Muscle of leg (tissue), 11 donors: ENCODE measurements around the gene MGLL. TPM values are rescaled to one million over a fixed set of nuclear protein-coding genes. Genes with fewer than 3 reads are reported as not detected.

Experiments
- DNase-seq: peaks from one replicate; pipeline ENCODE4 v3.0.0; 2013
- H3K27ac ChIP-seq: one replicate; pipeline ENCODE4 v1.5.1; 2013; ENCODE audit warnings: mild to moderate bottlenecking, low read length, control low read depth
- H3K27me3 ChIP-seq: one replicate; pipeline ENCODE4 v1.6.1; 2013; ENCODE audit warnings: low read length; ENCODE audit not compliant: control insufficient read depth, insufficient read depth
- H3K36me3 ChIP-seq: one replicate; pipeline ENCODE4 v1.6.1; 2013; ENCODE audit warnings: low read length; ENCODE audit not compliant: control insufficient read depth, insufficient read depth
- H3K4me1 ChIP-seq: one replicate; pipeline ENCODE4 v1.6.1; 2013; ENCODE audit warnings: low read length; ENCODE audit not compliant: control insufficient read depth, insufficient read depth
- H3K4me3 ChIP-seq: one replicate; pipeline ENCODE4 v1.5.1; 2013; ENCODE audit warnings: low read length, control low read depth
- H3K9me3 ChIP-seq: replicated peaks from 2 replicates; pipeline ENCODE4 v1.6.1; 2013; ENCODE audit warnings: low read depth, low read length; ENCODE audit not compliant: control insufficient read depth
- WGBS: methylation state at CpG from one replicate; pipeline ENCODE4 v1.1.5; 2013; ENCODE audit warnings: missing lambda C conversion rate; ENCODE audit not compliant: insufficient coverage; 5-methylcytosine and 5-hydroxymethylcytosine counted together
- polyA plus RNA-seq, 8 donors: library from polyadenylated mRNA; unstranded; fragments of 120-200 nt; gene quantifications; one replicate each; pipeline versions ENCODE4 v1.2.1 to v1.2.3, GENCODE V29; 2013; ENCODE audit warnings: inconsistent platforms in 1 of 8, low replicate concordance in 1 of 8; ENCODE audit not compliant: insufficient read length in 8 of 8, insufficient read depth in 1 of 8
- total RNA-seq: library from RNA; stranded (reverse); fragments of 120-200 nt; gene quantifications from one replicate; pipeline ENCODE4 v1.2.4, GENCODE V29; 2013

Gene MGLL
- total and polyA plus RNA-seq, 9 donors: 18.1 to 25.7 (median 22.3) TPM

DNA sequence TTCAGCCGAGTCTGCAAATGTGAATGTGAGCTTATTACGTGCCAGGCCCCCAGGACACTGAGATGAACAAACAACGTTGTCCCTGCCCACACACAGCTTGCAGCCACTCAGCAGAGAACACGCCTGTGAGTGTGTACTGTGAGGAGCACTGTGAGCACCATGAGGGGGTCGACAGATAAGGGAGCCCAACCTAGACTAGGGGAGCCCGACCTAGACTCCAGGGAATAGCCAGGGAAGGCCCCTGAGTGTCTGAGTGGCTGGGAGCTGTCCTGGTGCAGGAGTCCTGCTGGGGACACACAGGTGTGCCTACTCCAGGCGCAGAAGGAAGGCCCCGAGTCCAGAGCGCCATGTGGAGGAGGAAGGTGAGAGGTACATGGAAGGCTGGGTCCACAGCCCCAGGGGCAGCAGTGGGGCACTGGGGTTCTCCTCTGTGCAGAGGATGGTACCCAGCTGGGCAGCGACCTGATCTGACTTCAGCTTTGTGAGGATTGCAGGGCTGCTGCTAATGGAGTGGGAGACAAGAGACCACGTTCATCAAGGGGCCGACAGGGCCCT lies 36.5 kb downstream of the MGLL start:
- Histone ChIP-seq H3K9me3 (no peaks in the 10 kb centered on the region), H3K27me3 (no peaks in the 10 kb centered on the region), H3K36me3 (no peaks in the 10 kb centered on the region), H3K4me3 (no peak overlapping the region), H3K4me1 (peaks cover 72% of the 10 kb centered on the region), H3K27ac (peak overlapping the region; percentile 79)
- no peak for DNase-seq
- WGBS: 47% methylated on average over 8 of the region's 12 CpGs

DNA sequence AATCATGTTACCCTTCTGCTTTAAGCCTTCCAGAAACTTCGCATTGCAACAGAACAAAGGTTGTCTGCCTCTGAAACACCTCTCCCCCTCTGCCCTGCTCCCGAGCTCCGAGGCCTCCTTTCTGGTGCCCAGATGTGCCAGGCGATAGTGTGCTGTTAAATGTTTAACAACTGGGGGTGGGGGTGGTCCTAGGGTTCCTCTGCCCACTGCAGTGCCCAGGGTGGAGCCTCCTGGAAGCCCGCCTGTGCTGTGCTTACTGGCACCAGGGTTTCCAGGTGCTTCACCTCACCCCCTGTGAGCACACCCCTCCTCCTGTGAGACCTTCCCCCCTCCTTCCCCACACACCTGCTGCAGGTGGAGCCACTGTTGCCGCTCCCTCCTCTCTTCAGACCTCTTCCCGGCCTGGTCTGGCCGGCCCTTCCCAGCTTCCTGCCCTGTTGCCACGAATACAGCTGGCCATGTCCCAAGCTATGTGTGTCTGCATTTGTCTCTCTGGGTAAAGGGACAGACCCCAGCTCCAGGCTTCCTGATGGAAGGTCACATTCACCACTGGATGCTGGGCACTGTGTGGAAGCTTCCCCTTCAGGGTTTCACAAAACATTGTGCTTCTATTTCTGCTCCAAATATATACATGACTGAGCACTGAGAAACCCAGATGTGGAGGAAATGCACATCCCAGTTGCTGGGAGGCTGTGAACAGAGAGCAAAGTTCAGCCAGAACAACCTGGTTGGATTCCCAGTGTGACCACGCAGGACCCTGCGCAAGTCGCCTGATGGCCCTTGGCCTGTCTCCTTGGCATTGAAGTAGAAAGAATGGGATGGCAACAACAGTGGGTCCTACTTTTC lies 37.2 kb downstream of the MGLL start:
- peak; percentile 69 for DNase-seq
- H3K9me3 ChIP-seq: no peaks in the 10 kb centered on the region
- peak overlapping the region; percentile 79 for H3K27ac ChIP-seq
- no peak overlapping the region for H3K4me3 ChIP-seq
- 30% methylated on average over 7 of the region's 12 CpGs for WGBS
- H3K27me3 ChIP-seq: no peaks in the 10 kb centered on the region
- H3K36me3 ChIP-seq: no peaks in the 10 kb centered on the region
- peaks cover 69% of the 10 kb centered on the region for H3K4me1 ChIP-seq

DNA sequence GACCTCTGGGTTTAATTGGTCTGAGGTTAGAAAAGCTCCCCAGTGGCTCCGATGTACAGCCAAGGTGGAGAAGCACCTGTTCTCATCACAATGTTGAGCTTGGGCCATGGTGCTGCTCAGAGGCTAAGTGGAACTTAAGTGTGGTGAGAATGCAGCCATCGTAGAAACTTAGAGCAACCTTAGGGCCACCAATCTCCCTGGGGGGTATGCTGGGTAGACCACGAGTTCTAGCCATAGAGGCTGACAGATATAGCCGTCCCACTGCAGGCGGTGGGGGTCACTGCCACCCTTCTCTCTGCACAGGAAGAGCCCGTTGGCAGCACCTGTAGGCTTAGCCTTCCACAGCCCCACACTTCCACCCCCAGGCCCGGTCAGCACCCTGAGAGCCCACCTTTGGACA lies 38.0 kb downstream of the MGLL start:
- no peak for DNase-seq
- Histone ChIP-seq H3K27ac (peak overlapping the region; percentile 79), H3K4me3 (no peak overlapping the region), H3K27me3 (no peaks in the 10 kb centered on the region), H3K4me1 (peaks cover 74% of the 10 kb centered on the region), H3K9me3 (no peaks in the 10 kb centered on the region), H3K36me3 (no peaks in the 10 kb centered on the region)
- WGBS: 100% methylated on average over 1 of the region's 7 CpGs

DNA sequence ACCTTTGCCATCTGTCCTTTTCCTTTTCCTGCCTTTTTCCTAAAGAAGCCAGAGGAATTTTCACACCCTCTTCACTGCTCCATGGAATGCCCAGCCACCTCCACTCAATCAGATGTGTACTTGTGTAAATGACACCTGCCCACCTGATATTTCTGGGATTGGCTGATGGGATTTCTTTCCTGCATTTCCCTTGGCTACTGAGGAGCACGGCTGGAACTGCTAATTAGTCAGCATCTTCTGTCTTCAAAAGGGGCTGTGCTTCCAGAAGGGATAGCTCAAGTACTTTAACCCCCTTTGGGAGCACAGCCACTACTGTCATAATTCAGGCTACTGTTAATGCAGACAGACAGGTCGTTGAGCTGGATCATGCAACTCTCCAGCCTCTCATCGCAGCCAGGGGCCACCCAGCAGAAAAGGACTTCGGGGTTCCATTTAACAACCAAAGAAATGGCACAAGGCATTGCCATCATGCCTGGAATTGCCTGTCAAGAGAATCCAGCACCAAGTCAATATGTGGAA lies 38.6 kb downstream of the MGLL start:
- no peaks in the 10 kb centered on the region for H3K36me3 ChIP-seq
- no peaks in the 10 kb centered on the region for H3K27me3 ChIP-seq
- DNase-seq: no peak
- H3K9me3 ChIP-seq: no peaks in the 10 kb centered on the region
- 75% methylated on average over 4 of the region's 4 CpGs for WGBS
- no peak overlapping the region for H3K4me3 ChIP-seq
- H3K27ac ChIP-seq: no peak overlapping the region
- H3K4me1 ChIP-seq: peaks cover 68% of the 10 kb centered on the region

DNA sequence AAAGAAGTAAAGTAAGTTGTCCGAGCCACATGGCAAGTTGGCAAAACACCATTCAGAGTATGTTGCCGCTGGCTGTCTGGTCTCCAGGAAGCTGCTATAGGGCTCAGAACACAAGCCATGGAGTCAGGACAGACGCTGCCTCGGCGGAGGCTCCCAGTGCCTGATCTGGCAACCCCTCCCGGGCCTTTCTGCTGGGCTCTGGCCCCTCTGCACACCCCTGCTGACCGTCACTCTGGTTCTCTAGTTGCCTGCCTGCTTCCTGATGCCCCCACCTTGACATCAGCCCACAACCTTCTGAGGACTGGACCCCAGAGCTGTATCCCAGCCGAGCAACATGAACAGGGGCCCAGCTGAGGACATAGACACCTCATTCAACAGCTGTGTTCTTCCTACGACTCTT lies 39.1 kb downstream of the MGLL start:
- WGBS: 74% methylated on average over 9 of the region's 9 CpGs
- H3K27ac ChIP-seq: peak overlapping the region; percentile 42

DNA sequence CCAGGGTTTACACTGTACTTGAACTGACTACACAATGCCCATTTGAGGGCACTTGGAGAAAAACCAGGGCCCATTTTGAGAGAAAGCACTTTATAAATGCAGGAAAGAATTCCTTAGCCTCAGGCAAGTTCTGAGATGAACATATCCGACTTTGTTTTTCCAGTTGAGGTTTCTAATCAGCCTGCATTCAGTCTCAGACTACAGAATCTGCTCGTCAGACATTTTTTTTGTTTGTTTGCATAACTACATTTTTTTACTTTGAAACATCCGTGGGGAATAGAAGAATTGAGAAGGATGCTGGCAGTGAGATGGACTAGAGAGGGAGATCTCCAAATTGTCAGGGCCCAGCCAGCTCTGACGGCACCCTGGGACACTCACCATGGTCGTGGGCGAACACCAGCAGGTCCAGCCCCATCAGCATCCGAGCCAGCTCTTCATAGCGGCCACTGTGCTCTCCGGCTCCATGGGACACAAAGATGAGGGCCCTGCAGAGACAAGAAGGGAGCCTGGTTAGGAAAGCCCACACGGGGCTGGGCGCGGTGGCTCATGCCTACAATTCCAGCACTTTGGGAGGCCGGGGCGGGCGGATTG lies 40.8 kb downstream of the MGLL start:
- H3K27me3 ChIP-seq: no peaks in the 10 kb centered on the region
- no peak overlapping the region for H3K27ac ChIP-seq
- no peaks in the 10 kb centered on the region for H3K36me3 ChIP-seq
- peaks cover 50% of the 10 kb centered on the region for H3K4me1 ChIP-seq
- H3K9me3 ChIP-seq: peaks cover 5% of the 10 kb centered on the region
- no peak overlapping the region for H3K4me3 ChIP-seq
- 74% methylated on average over 13 of the region's 15 CpGs for WGBS
- DNase-seq: no peak

More for the DNA sequence above, 39.1 kb downstream of the MGLL start:
- Histone ChIP-seq H3K4me3 (no peak overlapping the region), H3K4me1 (peaks cover 63% of the 10 kb centered on the region), H3K27me3 (no peaks in the 10 kb centered on the region), H3K36me3 (no peaks in the 10 kb centered on the region), H3K9me3 (no peaks in the 10 kb centered on the region)
- DNase-seq: no peak

DNA sequence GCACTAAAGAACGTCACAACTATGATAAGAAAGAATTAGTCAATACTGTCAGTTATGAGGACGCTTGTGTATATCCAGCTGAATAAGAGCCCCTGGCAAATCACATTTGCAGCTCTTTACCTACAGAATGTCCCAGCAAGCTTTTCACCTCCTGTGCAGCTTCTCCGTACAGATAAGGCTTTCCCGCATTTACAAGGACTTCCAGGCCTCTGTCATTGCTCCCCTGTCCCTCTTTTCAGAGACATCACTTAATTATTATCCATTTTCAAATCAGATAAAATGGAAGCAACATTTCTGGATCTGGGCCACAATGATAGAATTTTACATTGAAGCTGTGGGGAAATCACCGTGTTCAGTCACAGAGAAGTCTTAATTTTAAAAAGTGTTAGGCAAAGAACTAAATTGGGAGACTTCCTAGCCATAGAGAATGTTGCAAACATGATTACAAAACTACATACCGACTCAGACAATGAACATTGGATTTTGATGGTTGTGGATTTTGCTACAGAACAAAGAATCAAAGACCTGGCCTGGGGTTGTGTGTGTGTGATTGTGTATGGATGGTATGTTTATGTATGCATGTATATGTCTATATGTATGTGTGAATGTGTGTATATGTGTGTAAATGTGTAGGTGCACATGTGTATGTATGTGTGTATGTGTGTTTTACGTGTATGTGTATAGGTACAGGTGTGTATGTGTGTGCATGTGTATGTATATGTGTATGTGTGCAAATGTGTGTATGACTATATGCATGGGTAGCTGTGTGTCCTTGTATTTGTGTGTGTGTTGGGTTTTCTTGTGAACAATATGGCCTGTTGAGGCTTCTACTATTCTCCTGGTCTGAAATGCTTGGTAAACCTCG lies 41.5 kb downstream of the MGLL start:
- Histone ChIP-seq H3K27ac (peak overlapping the region; percentile 17), H3K9me3 (peaks cover 5% of the 10 kb centered on the region), H3K27me3 (no peaks in the 10 kb centered on the region), H3K36me3 (no peaks in the 10 kb centered on the region), H3K4me3 (no peak overlapping the region), H3K4me1 (peaks cover 50% of the 10 kb centered on the region)
- no peak for DNase-seq
- WGBS: 74% methylated on average over 3 of the region's 8 CpGs

DNA sequence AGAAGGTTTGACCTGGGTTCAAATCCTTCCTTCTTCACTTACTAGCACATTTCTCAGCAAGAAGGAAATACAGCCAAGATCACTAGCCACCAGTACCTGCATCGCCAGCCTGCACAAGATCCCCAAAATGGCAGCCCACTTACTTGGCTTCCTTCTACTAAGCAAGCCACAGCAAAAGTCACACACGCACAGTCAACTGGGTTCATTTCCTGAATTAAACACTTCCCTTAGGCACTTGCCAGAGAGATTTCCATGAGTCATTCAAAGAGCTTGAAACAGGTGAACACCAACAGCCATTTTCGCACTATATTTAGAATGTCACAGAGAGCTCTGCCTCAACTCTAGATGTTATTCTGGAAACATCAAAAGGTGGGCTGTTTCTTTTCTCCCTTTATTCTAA lies 42.6 kb downstream of the MGLL start:
- Histone ChIP-seq H3K27ac (peak overlapping the region; percentile 48), H3K36me3 (no peaks in the 10 kb centered on the region), H3K27me3 (no peaks in the 10 kb centered on the region), H3K4me3 (no peak overlapping the region), H3K4me1 (peaks cover 49% of the 10 kb centered on the region), H3K9me3 (peaks cover 5% of the 10 kb centered on the region)
- DNase-seq: peak; percentile 53
- 73% methylated on average over 2 of the region's 3 CpGs for WGBS

DNA sequence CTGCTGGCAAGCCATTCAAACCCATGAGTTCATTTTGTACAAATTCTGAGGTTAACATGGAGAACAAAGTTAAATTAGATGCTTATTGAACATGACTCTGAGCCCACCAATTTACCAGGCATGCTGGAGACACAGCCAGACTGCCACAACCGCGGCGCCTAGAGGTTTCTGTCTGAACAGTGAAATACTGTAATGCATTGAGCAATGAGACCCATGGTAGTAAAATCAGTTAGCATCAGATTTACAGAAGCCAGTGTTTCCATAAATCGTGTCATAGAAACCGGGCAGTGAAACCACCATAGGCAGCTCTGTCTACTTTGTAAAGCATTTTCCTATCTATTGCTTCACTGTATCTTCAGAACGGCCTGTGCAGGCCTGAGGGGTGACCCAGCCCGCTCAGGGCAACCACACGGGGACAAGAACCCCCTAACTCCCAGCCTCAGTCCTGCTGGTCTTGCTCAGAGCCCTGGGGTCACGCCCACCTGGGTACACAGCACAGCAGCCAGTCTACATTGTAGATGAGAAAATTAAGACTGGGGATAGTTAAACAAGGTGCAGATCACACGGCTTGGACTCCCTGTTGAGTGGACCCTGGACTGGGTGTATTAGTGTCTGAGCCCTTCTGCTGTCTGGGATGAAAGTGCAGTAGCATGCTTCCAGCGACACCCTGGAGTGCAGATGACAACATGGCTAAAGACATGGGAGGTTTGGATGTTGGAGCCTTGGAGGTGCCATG lies 44.2 kb downstream of the MGLL start:
- WGBS: 74% methylated on average over 7 of the region's 11 CpGs
- Histone ChIP-seq H3K4me1 (peaks cover 47% of the 10 kb centered on the region), H3K36me3 (no peaks in the 10 kb centered on the region), H3K9me3 (peaks cover 5% of the 10 kb centered on the region), H3K27ac (no peak overlapping the region), H3K27me3 (no peaks in the 10 kb centered on the region), H3K4me3 (no peak overlapping the region)
- no peak for DNase-seq
